Measurements from ENCODE around the gene FBXO31.

The FBXO31 gene

DNA sequence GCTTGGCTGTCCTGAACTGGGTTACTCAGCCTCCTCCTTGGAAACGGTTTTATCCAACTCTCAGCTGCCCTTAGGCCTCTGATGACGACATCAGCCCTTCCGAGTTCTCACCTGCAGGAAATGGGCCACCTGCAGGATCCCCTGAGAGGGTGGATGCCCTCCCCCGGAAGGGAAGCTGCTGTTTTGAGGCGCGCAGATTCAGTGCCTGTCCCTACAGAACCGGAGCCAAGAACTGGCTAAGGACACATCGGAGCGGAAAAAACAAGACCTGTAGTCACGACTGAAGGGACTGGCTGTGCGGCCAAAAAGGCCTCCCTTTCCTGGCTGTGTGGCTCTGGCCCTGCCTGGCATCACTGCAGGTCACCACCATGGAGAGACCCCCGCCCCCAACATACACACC lies 54.7 kb downstream of the FBXO31 start:
- peaks cover 23% of the 10 kb centered on the region for H3K36me3 ChIP-seq (ENCODE audit: insufficient read depth, low read length)
- no peaks in the 10 kb centered on the region for H4K20me1 ChIP-seq (ENCODE audit: insufficient read depth, low read length)
- no peaks in the 10 kb centered on the region for H3K9me3 ChIP-seq (ENCODE audit: low read length)

DNA sequence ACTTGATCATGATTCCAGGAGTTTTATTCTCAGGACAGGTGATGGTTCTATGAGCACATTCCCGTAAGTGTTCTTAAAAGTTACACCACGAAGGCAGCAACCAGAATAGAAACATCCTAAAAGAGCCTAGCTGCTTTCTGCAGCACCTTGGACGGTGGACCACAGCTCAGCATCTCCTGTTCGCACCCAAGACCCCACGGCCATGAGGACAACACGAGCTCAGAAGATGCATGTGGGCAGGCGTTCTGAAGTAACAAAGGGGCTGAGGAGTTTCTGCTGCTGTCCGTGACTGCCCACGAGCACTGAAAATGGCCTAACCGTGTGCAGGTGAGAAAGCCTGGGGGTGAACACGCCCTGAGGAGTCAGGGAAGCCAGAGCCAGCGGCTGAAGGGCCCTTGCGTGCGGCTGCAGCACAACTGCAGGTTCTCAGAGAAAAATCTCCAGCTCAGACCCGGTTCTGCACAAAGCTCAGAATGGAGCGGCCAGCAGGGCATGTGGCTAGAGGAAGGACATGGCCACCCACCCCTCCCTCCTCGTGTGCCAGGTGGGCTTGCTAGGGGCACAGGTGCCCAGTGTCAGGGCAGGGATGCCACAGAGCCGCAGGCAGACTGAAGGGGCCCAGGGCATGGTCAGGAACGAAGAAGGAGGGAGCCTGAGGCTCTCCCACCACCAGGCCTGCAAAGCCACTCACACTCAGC lies 55.6 kb downstream of the FBXO31 start:
- H3K36me3 ChIP-seq (ENCODE audit: insufficient read depth, low read length): peaks cover 23% of the 10 kb centered on the region
- TF ChIP-seq CTCF (IDR thresholded peaks at IDR 0.05; ENCODE audit: low read length) (no peak), EZH2 (IDR thresholded peaks at IDR 0.05; ENCODE audit: borderline replicate concordance, low read length) (no peak)
- no peaks in the 10 kb centered on the region for H3K9me2 ChIP-seq (ENCODE audit: low read depth, low read length)
- no peaks in the 10 kb centered on the region for H3K9me3 ChIP-seq (ENCODE audit: low read length)
- H3K4me1 ChIP-seq (ENCODE audit: insufficient read depth, low read length, severe bottlenecking): no peaks in the 10 kb centered on the region
- no peak overlapping the region for H2AFZ ChIP-seq (ENCODE audit: low read length)
- no peaks in the 10 kb centered on the region for H4K20me1 ChIP-seq (ENCODE audit: insufficient read depth, low read length)
- no peak overlapping the region for H3K4me2 ChIP-seq (ENCODE audit: low read length)
- H3K4me3 ChIP-seq (ENCODE audit: low read depth, low read length, poor library complexity, severe bottlenecking): no peak overlapping the region
- no peaks in the 10 kb centered on the region for H3K27me3 ChIP-seq (ENCODE audit: insufficient read depth, low read length)
- H3K27ac ChIP-seq (ENCODE audit: low read depth, low read length, poor library complexity, severe bottlenecking): no peak overlapping the region
- H3K9ac ChIP-seq (ENCODE audit: low read length): no peak overlapping the region
- H3K79me2 ChIP-seq (ENCODE audit: insufficient read depth, low read length): no peaks in the 10 kb centered on the region
- no peaks in the 10 kb centered on the region for H3F3A ChIP-seq (ENCODE audit: insufficient read depth, low read length)

More for the DNA sequence above, 54.7 kb downstream of the FBXO31 start:
- Histone ChIP-seq H3K79me2 (ENCODE audit: insufficient read depth, low read length) (no peaks in the 10 kb centered on the region), H3K9ac (ENCODE audit: low read length) (no peak overlapping the region), H3K4me2 (ENCODE audit: low read length) (no peak overlapping the region), H3K4me3 (ENCODE audit: low read depth, low read length, poor library complexity, severe bottlenecking) (no peak overlapping the region), H3K27ac (ENCODE audit: low read depth, low read length, poor library complexity, severe bottlenecking) (no peak overlapping the region), H3F3A (ENCODE audit: insufficient read depth, low read length) (no peaks in the 10 kb centered on the region), H3K9me2 (ENCODE audit: low read depth, low read length) (no peaks in the 10 kb centered on the region), H2AFZ (ENCODE audit: low read length) (no peak overlapping the region), H3K4me1 (ENCODE audit: insufficient read depth, low read length, severe bottlenecking) (no peaks in the 10 kb centered on the region), H3K27me3 (ENCODE audit: insufficient read depth, low read length) (no peaks in the 10 kb centered on the region)
- no peak for TF ChIP-seq CTCF (IDR thresholded peaks at IDR 0.05; ENCODE audit: low read length)
- no peak for TF ChIP-seq EZH2 (IDR thresholded peaks at IDR 0.05; ENCODE audit: borderline replicate concordance, low read length)

DNA sequence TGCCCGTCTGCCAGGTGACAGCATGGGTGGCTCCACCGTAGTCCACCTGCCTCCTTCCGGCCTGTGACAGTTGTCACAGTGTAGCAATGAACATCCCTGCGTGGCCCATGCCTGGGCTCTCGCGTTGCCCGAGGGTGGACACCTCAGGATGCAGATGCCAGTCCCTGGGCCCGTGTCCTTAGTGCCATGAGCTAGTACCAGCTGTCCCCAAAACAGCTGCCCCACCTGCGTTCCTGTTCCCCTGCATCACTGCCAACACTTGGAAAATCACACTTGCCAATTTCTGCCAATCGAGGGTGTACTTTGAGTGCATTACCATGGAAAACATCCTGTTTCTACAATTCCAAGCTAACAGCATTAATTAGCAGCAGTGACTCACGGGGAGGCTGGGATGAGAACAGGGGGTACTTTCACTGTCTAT lies 57.4 kb downstream of the FBXO31 start:
- no peak overlapping the region for H3K4me2 ChIP-seq (ENCODE audit: low read length)

More for the DNA sequence above, 57.4 kb downstream of the FBXO31 start:
- Histone ChIP-seq H3K9me3 (ENCODE audit: low read length) (no peaks in the 10 kb centered on the region), H2AFZ (ENCODE audit: low read length) (no peak overlapping the region), H3K27me3 (ENCODE audit: insufficient read depth, low read length) (no peaks in the 10 kb centered on the region), H3K9me2 (ENCODE audit: low read depth, low read length) (no peaks in the 10 kb centered on the region), H3K27ac (ENCODE audit: low read depth, low read length, poor library complexity, severe bottlenecking) (no peak overlapping the region), H3K9ac (ENCODE audit: low read length) (no peak overlapping the region), H3F3A (ENCODE audit: insufficient read depth, low read length) (no peaks in the 10 kb centered on the region), H3K4me1 (ENCODE audit: insufficient read depth, low read length, severe bottlenecking) (no peaks in the 10 kb centered on the region), H3K4me3 (ENCODE audit: low read depth, low read length, poor library complexity, severe bottlenecking) (no peak overlapping the region), H3K79me2 (ENCODE audit: insufficient read depth, low read length) (no peaks in the 10 kb centered on the region), H4K20me1 (ENCODE audit: insufficient read depth, low read length) (no peaks in the 10 kb centered on the region), H3K36me3 (ENCODE audit: insufficient read depth, low read length) (peaks cover 15% of the 10 kb centered on the region)
- TF ChIP-seq CTCF (IDR thresholded peaks at IDR 0.05; ENCODE audit: low read length) (no peak), EZH2 (IDR thresholded peaks at IDR 0.05; ENCODE audit: borderline replicate concordance, low read length) (no peak)
